Spleen (tissue), 11 donors: ENCODE data around the gene GMDS. TPM values are rescaled to one million over a fixed set of nuclear protein-coding genes. Genes with fewer than 3 reads are reported as not detected.

Experiments used
- DNase-seq: peaks from one replicate; pipeline ENCODE4 v3.0.0-alpha.2; 2020
- H3K27ac ChIP-seq, 8 donors: fragments of 200-600 bp; sonication (generic) in 7 of 8; 1 replicate in 4 of 8; 2 replicates in 4 of 8; pipeline versions ENCODE4 v1.5.0 to v1.8.0; 2016 to 2021; ENCODE audit warnings: inconsistent platforms in 4 of 8, mild to moderate bottlenecking in 4 of 8, moderate library complexity in 1 of 8
- H3K27me3 ChIP-seq, 7 donors: fragments of 200-600 bp; sonication (generic) in 6 of 7; replicated peaks in 1 of 7; 1 replicate in 4 of 7; 2 replicates in 3 of 7; pipeline versions ENCODE4 v1.5.0 to v1.8.0; 2016 to 2021; ENCODE audit warnings: inconsistent platforms in 3 of 7, mild to moderate bottlenecking in 1 of 7
- H3K36me3 ChIP-seq, 6 donors: fragments of 200-600 bp; sonication (generic) in 5 of 6; 1 replicate in 4 of 6; 2 replicates in 2 of 6; pipeline versions ENCODE4 v1.5.0 to v1.8.0; 2016 to 2021; ENCODE audit warnings: inconsistent platforms in 2 of 6
- H3K4me1 ChIP-seq, 6 donors: fragments of 200-600 bp; sonication (generic) in 5 of 6; 1 replicate in 3 of 6; 2 replicates in 3 of 6; pipeline versions ENCODE4 v1.5.0 to v1.8.0; 2016 to 2021; ENCODE audit warnings: inconsistent platforms in 3 of 6
- H3K4me3 ChIP-seq, 8 donors: fragments of 200-600 bp; sonication (generic) in 7 of 8; 1 replicate in 4 of 8; 2 replicates in 4 of 8; pipeline versions ENCODE4 v1.5.0 to v1.8.0; 2016 to 2021; ENCODE audit warnings: inconsistent platforms in 4 of 8, mild to moderate bottlenecking in 4 of 8, moderate library complexity in 2 of 8
- H3K9me3 ChIP-seq, 8 donors: fragments of 200-600 bp; sonication (generic) in 7 of 8; 1 replicate in 4 of 8; 2 replicates in 4 of 8; pipeline versions ENCODE4 v1.5.0 to v1.8.0; 2016 to 2021; ENCODE audit warnings: inconsistent platforms in 4 of 8
- CTCF ChIP-seq, 11 experiments: fragments of 200-600 bp in 7 of 11; fragments of 450-650 bp in 4 of 11; sonication (generic) in 4 of 11; IDR thresholded peaks in 8 of 11; conservative IDR thresholded peaks in 3 of 11; 1 replicate in 7 of 11; 2 replicates in 4 of 11; pipeline versions ENCODE4 v1.4.0 to v1.8.0; 2016 to 2021; ENCODE audit warnings: antibody characterized with exemption in 11 of 11, inconsistent platforms in 4 of 11, mild to moderate bottlenecking in 1 of 11
- POLR2A ChIP-seq, 3 donors: fragments of 450-650 bp; IDR thresholded peaks; one replicate each; pipeline ENCODE4 v1.5.1; 2017; ENCODE audit warnings: antibody characterized with exemption in 3 of 3, mild to moderate bottlenecking in 1 of 3
- POLR2AphosphoS5 ChIP-seq, 3 donors: sonication (generic); formaldehyde crosslinking; IDR thresholded peaks; one replicate each; pipeline ENCODE4 v1.5.1; 2017; ENCODE audit warnings: antibody characterized with exemption in 3 of 3
- WGBS, 5 donors: extraction: QIAGEN DNeasy Blood & Tissue Kit in 3 of 5; methylation state at CpG; one replicate each; pipeline versions ENCODE4 v1.1.5 to v1.1.7; 2013 to 2018; 5-methylcytosine and 5-hydroxymethylcytosine counted together
- intact Hi-C: fragments of 100-400 bp; cut with DNase I; formaldehyde crosslinking; loops from one replicate; pipeline ENCODE4 v1.15.0; 2023; ENCODE audit warnings: low total_unique reads
- polyA plus RNA-seq, 3 donors: library from polyadenylated mRNA; stranded (reverse); fragments of 200-250 nt; gene quantifications; one replicate each; pipeline ENCODE4 v1.2.1, GENCODE V29; 2013
- total RNA-seq, 7 donors: library from RNA; depleted of rRNA in 3 of 7; stranded (reverse); fragments of >200 nt in 3 of 7; fragmentation: NEBNext Ultra II Directional in 4 of 7; extraction: Animal tissue kit (Norgen Biotek cat#: 25700) in 4 of 7; gene quantifications; one replicate each; pipeline versions ENCODE4 v1.1.0 to v1.2.1, GENCODE V29; 2016 to 2021
- donor health status: healthy with polysubstance abuse.
- donor health status: DM: no; HTN: no; CAD: no; lungs with moderate emphysema.
- donor health status: DM: no; HTN: no; CAD: no.
- donor health status: Bipolar disorder and iron deficiency.
- donor health status: healthy.
- donor health status: DM: no; HTN: no; CAD: no.
- donor health status: DM: yes; HTN: yes; CAD: no.

Gene GMDS
- total and polyA plus RNA-seq, 10 donors: 9.1 to 30.8 (median 17.7) TPM

GRCh38 chr6:1836690-1837089, 408.7 kb downstream of the GMDS start:
- intact Hi-C loops: no loop called here
- Histone ChIP-seq H3K9me3 (no peaks in the 10 kb centered on the region), H3K4me3 (no peak overlapping the region), H3K4me1 (peaks cover 0 to 10% (median 0%) of the 10 kb centered on the region in 6 donors), H3K36me3 (no peaks in the 10 kb centered on the region), H3K27ac (no peak overlapping the region), H3K27me3 (no peaks in the 10 kb centered on the region)
- DNase-seq: no peak
- WGBS, 5 donors: 87 to 89% (median 87%) methylated on average over 3 of the region's 3 CpGs
- TF ChIP-seq CTCF (IDR thresholded peaks at IDR 0.05 in 8 of 11, conservative IDR thresholded peaks at IDR 0.05 in 3 of 11): no peak
- no peak for TF ChIP-seq POLR2AphosphoS5 (IDR thresholded peaks at IDR 0.05)
- no peak for TF ChIP-seq POLR2A (IDR thresholded peaks at IDR 0.05)

DNA sequence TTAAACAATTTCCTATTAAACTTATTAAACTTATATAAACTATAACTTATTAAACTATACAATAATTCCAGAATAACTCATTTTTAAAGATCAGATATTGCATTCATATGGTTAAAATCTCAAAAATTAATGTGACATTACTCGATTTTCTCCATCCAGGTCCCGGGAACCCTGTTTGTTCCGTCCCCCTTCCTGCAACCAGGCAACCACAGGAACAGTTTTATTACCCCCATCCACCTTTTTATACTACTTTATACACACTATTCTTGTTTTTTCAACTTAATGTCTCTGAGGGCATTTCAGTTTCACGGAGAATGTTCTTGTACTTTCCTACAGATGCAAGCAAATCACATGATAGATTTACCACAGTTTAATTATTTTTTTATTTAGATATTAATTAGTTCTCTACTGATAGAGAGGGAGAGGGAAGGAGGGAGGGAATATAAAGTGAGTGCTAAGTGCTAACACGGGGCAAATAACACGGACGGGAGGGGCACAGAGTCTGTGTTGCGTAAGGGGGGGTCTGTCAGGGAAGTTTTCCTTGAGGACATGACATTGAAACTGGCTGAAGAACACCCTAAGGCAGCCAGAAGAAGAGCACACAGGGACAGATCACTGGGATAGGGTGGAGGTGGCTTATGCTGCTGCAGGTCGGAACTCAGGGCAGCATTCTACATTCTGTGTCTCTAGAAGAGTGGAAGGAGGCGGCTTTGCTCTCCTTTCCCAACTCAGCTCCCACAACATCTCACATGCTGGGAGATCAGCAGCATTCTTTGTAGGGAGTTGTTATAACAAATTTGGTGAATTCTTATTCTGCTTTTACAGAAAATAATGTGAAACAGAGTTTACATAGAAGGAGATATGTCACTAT, 410.5 kb downstream of the GMDS start:
- DNase-seq: no peak
- Histone ChIP-seq H3K9me3 (peaks cover 0 to 5% (median 2%) of the 10 kb centered on the region in 8 donors), H3K4me1 (peaks cover 0 to 10% (median 0%) of the 10 kb centered on the region in 6 donors), H3K27me3 (no peaks in the 10 kb centered on the region), H3K4me3 (no peak overlapping the region), H3K36me3 (no peaks in the 10 kb centered on the region), H3K27ac (no peak overlapping the region)
- TF ChIP-seq POLR2A (IDR thresholded peaks at IDR 0.05) (no peak), POLR2AphosphoS5 (IDR thresholded peaks at IDR 0.05) (no peak), CTCF (IDR thresholded peaks at IDR 0.05 in 8 of 11, conservative IDR thresholded peaks at IDR 0.05 in 3 of 11) (no peak)
- intact Hi-C loops: no loop called here
- WGBS, 5 donors: 90 to 97% (median 93%) methylated on average over 10 of the region's 10 CpGs

- 78 to 97% (median 94%) methylated on average over 2 of the region's 2 CpGs for whole genome bisulfite sequencing, 5 donors
- TF ChIP-seq CTCF (IDR thresholded peaks at IDR 0.05 in 8 of 11, conservative IDR thresholded peaks at IDR 0.05 in 3 of 11) (no peak), POLR2AphosphoS5 (IDR thresholded peaks at IDR 0.05) (no peak), POLR2A (IDR thresholded peaks at IDR 0.05) (no peak)
Observed at GRCh38 chr6:1834207-1834606, 411.2 kb downstream of the GMDS start.

More at GRCh38 chr6:1834207-1834606, 411.2 kb downstream of the GMDS start:
- Histone ChIP-seq H3K4me3 (no peak overlapping the region), H3K4me1 (peaks cover 0 to 10% (median 0%) of the 10 kb centered on the region in 6 donors), H3K27me3 (no peaks in the 10 kb centered on the region), H3K9me3 (peaks cover 0 to 11% (median 8%) of the 10 kb centered on the region in 8 donors), H3K27ac (no peak overlapping the region), H3K36me3 (peaks cover 0 to 4% (median 0%) of the 10 kb centered on the region in 6 donors)
- intact Hi-C loops: no loop called here
- no peak for DNase-seq
